GM21367 (cell line): Measurements from ENCODE around the gene DNAAF5.
"Not testable (repeated sequence)": the region's sequence is repeated elsewhere in the genome, so short reads cannot be mapped to it uniquely, and the experiment has no call there.

ENCODE experiments used
- ATAC-seq: cut with Tn5 transposase; IDR thresholded peaks from one replicate; pipeline ENCODE4 v1.9.1; 2021; ENCODE audit not compliant: unreplicated experiment

Gene DNAAF5

GRCh38 chr7:802500-803242 lies 76.2 kb downstream of the DNAAF5 start:
- ATAC-seq = no peak

GRCh38 chr7:803243-803635 lies 76.7 kb downstream of the DNAAF5 start:
- ATAC-seq = no peak

- ATAC-seq = not testable (repeated sequence)
These were observed 77.3 kb downstream of the DNAAF5 start for GRCh38 chr7:803796-804195.

- no peak for ATAC-seq
These were observed 78.8 kb downstream of the DNAAF5 start for GRCh38 chr7:805261-805660.

- no peak for ATAC-seq
These were observed 89.1 kb downstream of the DNAAF5 start for GRCh38 chr7:815284-816216.

- peak; percentile 79 for ATAC-seq
These were observed 89.8 kb downstream of the DNAAF5 start for GRCh38 chr7:816300-816750.

- ATAC-seq = no peak
These were observed 90.5 kb downstream of the DNAAF5 start for GRCh38 chr7:816751-817671.

- no peak for ATAC-seq
These were observed 91.7 kb downstream of the DNAAF5 start for GRCh38 chr7:818031-818699.

- ATAC-seq = no peak
These were observed 93.8 kb downstream of the DNAAF5 start for GRCh38 chr7:820341-820740.

- ATAC-seq = no peak
These were observed 95.2 kb downstream of the DNAAF5 start for GRCh38 chr7:821688-822087.

- ATAC-seq = no peak
These were observed 96.3 kb downstream of the DNAAF5 start for GRCh38 chr7:822692-823276.

GRCh38 chr7:823649-824048 lies 97.2 kb downstream of the DNAAF5 start:
- ATAC-seq = no peak

- no peak for ATAC-seq
These were observed 97.6 kb downstream of the DNAAF5 start for GRCh38 chr7:824081-824480.

GRCh38 chr7:824664-825063 lies 98.2 kb downstream of the DNAAF5 start:
- ATAC-seq = no peak

- no peak for ATAC-seq
These were observed 98.9 kb downstream of the DNAAF5 start for GRCh38 chr7:825386-825785.

GRCh38 chr7:826230-826917 lies 99.9 kb downstream of the DNAAF5 start:
- no peak for ATAC-seq

- ATAC-seq = no peak
These were observed 102.5 kb downstream of the DNAAF5 start for GRCh38 chr7:828793-829561.

- ATAC-seq = no peak
These were observed 103.6 kb downstream of the DNAAF5 start for GRCh38 chr7:830069-830468.
